Tibial nerve (tissue), 4 donors: ENCODE results near the gene ZNF19. TPM values are rescaled to one million over a fixed set of nuclear protein-coding genes. Genes with fewer than 3 reads are reported as not detected.

ENCODE experiments used
- DNase-seq, 2 donors: peaks; one replicate each; pipeline ENCODE4 v3.0.0-alpha.2; 2019; ENCODE audit warnings: low spot score in 2 of 2
- H3K27ac ChIP-seq, 4 donors: fragments of 200-600 bp; sonication (generic) in 3 of 4; one replicate each; pipeline ENCODE4 v1.5.1; 2017 to 2019; ENCODE audit warnings: mild to moderate bottlenecking in 1 of 4
- H3K27me3 ChIP-seq, 2 donors: fragments of 200-600 bp; sonication (generic) in 1 of 2; one replicate each; pipeline versions ENCODE4 v1.5.1 to v1.6.0; 2017 to 2019
- H3K36me3 ChIP-seq, 3 donors: fragments of 200-600 bp; sonication (generic); one replicate each; pipeline ENCODE4 v1.5.1; 2018 to 2019
- H3K4me1 ChIP-seq, 4 donors: fragments of 200-600 bp; sonication (generic) in 3 of 4; one replicate each; pipeline ENCODE4 v1.5.1; 2017 to 2019
- H3K4me3 ChIP-seq, 4 donors: fragments of 200-600 bp; sonication (generic) in 3 of 4; one replicate each; pipeline ENCODE4 v1.5.1; 2017 to 2019; ENCODE audit warnings: mild to moderate bottlenecking in 1 of 4, moderate library complexity in 1 of 4
- H3K9me3 ChIP-seq, 4 donors: fragments of 200-600 bp; sonication (generic) in 3 of 4; one replicate each; pipeline ENCODE4 v1.5.1; 2017 to 2019
- EP300 ChIP-seq, 2 donors: sonication (generic); formaldehyde crosslinking; IDR thresholded peaks; one replicate each; pipeline ENCODE4 v1.6.1; 2017; ENCODE audit warnings: antibody characterized with exemption in 2 of 2, mild to moderate bottlenecking in 1 of 2
- POLR2A ChIP-seq, 2 donors: fragments of 450-650 bp; IDR thresholded peaks; one replicate each; pipeline ENCODE4 v1.6.1; 2017; ENCODE audit warnings: antibody characterized with exemption in 2 of 2, mild to moderate bottlenecking in 2 of 2, moderate library complexity in 2 of 2
- WGBS, 2 donors: methylation state at CpG; one replicate each; pipeline ENCODE4 v1.1.5; 2018; 5-methylcytosine and 5-hydroxymethylcytosine counted together
- total RNA-seq, 4 donors: library from RNA; depleted of rRNA; stranded (reverse); fragments of >200 nt; gene quantifications; one replicate each; pipeline ENCODE4 v1.1.0, GENCODE V29; 2016
- TF ChIP-seq, protein P1 (sequence below), 5 experiments: fragments of 200-600 bp in 3 of 5; fragments of 450-650 bp in 2 of 5; sonication (generic) in 3 of 5; IDR thresholded peaks; one replicate each; pipeline ENCODE4 v1.5.1; 2016 to 2019; ENCODE audit warnings: antibody characterized with exemption in 5 of 5, mild to moderate bottlenecking in 3 of 5, moderate library complexity in 2 of 5

ZNF19 gene
- total RNA-seq, 4 donors from 2014 or later: 5.7 to 11.1 (median 7.8) TPM

DNA sequence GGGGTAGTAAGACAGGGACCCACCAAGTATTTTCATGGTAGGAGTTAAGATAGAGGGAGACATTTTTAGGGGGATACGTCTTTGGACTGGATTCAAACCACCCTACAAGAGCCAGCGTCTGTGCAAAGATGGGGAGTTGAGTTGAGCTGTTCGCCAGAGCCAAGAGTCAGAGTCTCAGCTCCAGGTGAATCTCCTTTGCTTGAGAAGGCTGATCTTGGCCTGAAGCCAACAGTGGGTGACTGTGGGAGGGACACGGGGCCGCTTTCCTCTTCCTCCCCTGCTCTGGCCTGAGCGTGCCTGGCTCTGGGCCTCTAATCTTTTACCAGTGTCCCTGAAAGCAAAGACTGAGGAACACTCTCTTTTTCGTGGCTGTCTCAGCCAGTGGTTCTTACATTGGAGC is 52.7 kb downstream of the ZNF19 start:
- H3K9me3 ChIP-seq: peaks cover 0 to 14% (median 0%) of the 10 kb centered on the region in 4 donors
- H3K4me3 ChIP-seq: no peak overlapping the region
- WGBS, 2 donors: 77 to 83% methylated on average over 7 of the region's 7 CpGs
- H3K4me1 ChIP-seq: no peaks in the 10 kb centered on the region
- no peak overlapping the region for H3K27ac ChIP-seq
- H3K27me3 ChIP-seq: no peaks in the 10 kb centered on the region
- DNase-seq: no peak
- no peaks in the 10 kb centered on the region for H3K36me3 ChIP-seq
- TF ChIP-seq EP300 (IDR thresholded peaks at IDR 0.05) (no peak), POLR2A (IDR thresholded peaks at IDR 0.05) (no peak)
- TF ChIP-seq, protein P1, sequence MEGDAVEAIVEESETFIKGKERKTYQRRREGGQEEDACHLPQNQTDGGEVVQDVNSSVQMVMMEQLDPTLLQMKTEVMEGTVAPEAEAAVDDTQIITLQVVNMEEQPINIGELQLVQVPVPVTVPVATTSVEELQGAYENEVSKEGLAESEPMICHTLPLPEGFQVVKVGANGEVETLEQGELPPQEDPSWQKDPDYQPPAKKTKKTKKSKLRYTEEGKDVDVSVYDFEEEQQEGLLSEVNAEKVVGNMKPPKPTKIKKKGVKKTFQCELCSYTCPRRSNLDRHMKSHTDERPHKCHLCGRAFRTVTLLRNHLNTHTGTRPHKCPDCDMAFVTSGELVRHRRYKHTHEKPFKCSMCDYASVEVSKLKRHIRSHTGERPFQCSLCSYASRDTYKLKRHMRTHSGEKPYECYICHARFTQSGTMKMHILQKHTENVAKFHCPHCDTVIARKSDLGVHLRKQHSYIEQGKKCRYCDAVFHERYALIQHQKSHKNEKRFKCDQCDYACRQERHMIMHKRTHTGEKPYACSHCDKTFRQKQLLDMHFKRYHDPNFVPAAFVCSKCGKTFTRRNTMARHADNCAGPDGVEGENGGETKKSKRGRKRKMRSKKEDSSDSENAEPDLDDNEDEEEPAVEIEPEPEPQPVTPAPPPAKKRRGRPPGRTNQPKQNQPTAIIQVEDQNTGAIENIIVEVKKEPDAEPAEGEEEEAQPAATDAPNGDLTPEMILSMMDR (IDR thresholded peaks at IDR 0.05): no peak

- TF ChIP-seq EP300 (IDR thresholded peaks at IDR 0.05): no peak
- no peak for DNase-seq
- H3K36me3 ChIP-seq: no peaks in the 10 kb centered on the region
- 88 to 91% methylated on average over 4 to 6 of the region's 6 CpGs for WGBS, 2 donors
- no peaks in the 10 kb centered on the region for H3K27me3 ChIP-seq
- peaks cover 0 to 10% (median 0%) of the 10 kb centered on the region in 4 donors for H3K9me3 ChIP-seq
- no peaks in the 10 kb centered on the region for H3K4me1 ChIP-seq
- H3K27ac ChIP-seq: no peak overlapping the region
- H3K4me3 ChIP-seq: no peak overlapping the region
Measured at GRCh38 chr16:71432906-71433305, 56.2 kb downstream of the ZNF19 start.

- 96 to 98% methylated on average over 9 of the region's 9 CpGs for WGBS, 2 donors
- no peaks in the 10 kb centered on the region for H3K4me1 ChIP-seq
- H3K27me3 ChIP-seq: no peaks in the 10 kb centered on the region
- no peak for DNase-seq
- TF ChIP-seq POLR2A (IDR thresholded peaks at IDR 0.05) (no peak), EP300 (IDR thresholded peaks at IDR 0.05) (no peak)
- TF ChIP-seq, protein P1 (IDR thresholded peaks at IDR 0.05): no peak
- no peak overlapping the region for H3K4me3 ChIP-seq
- H3K9me3 ChIP-seq: peaks cover 0 to 10% (median 0%) of the 10 kb centered on the region in 4 donors
- no peaks in the 10 kb centered on the region for H3K36me3 ChIP-seq
- H3K27ac ChIP-seq: no peak overlapping the region
Measured at GRCh38 chr16:71431991-71432390, 57.1 kb downstream of the ZNF19 start.

GRCh38 chr16:71431176-71431575 is 57.9 kb downstream of the ZNF19 start:
- no peak for DNase-seq
- H3K27ac ChIP-seq: no peak overlapping the region
- H3K9me3 ChIP-seq: peaks cover 0 to 10% (median 0%) of the 10 kb centered on the region in 4 donors
- peaks cover 0 to 3% of the 10 kb centered on the region in 2 donors for H3K27me3 ChIP-seq
- no peak overlapping the region for H3K4me3 ChIP-seq
- WGBS, 2 donors: 90 to 91% methylated on average over 14 of the region's 14 CpGs
- TF ChIP-seq, protein P1 (IDR thresholded peaks at IDR 0.05): no peak
- no peak for TF ChIP-seq POLR2A (IDR thresholded peaks at IDR 0.05)
- no peak for TF ChIP-seq EP300 (IDR thresholded peaks at IDR 0.05)
- H3K36me3 ChIP-seq: no peaks in the 10 kb centered on the region
- no peaks in the 10 kb centered on the region for H3K4me1 ChIP-seq

DNA sequence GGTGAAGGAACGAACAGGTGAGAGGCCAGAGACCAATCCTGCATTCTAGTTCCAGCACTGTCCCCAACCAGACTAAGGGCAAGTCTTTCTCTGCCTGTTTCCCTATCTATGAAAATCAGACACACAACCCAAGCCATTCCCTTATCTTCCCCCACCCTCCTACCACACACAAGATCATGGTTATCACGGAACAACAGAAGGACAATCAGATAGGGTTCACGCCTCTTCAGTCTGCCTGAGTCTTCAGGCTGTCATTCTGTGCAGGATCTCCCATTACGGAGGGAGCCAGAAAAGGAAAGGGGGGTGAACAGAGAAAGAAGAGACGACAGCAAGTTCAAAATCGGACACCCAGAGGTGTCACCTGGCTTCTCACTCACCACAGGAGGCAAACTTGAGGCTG is 58.4 kb downstream of the ZNF19 start:
- peaks cover 0 to 10% (median 0%) of the 10 kb centered on the region in 4 donors for H3K9me3 ChIP-seq
- 68 to 82% methylated on average over 6 of the region's 6 CpGs for WGBS, 2 donors
- DNase-seq: no peak
- peaks cover 0 to 7% of the 10 kb centered on the region in 2 donors for H3K27me3 ChIP-seq
- H3K27ac ChIP-seq: no peak overlapping the region
- H3K4me3 ChIP-seq: no peak overlapping the region
- no peaks in the 10 kb centered on the region for H3K36me3 ChIP-seq
- H3K4me1 ChIP-seq: peaks cover 0 to 4% (median 0%) of the 10 kb centered on the region in 4 donors
- TF ChIP-seq POLR2A (IDR thresholded peaks at IDR 0.05): no peak
- TF ChIP-seq, protein P1 (IDR thresholded peaks at IDR 0.05): no peak
- no peak for TF ChIP-seq EP300 (IDR thresholded peaks at IDR 0.05)

- Histone ChIP-seq H3K4me1 (peaks cover 0 to 5% (median 0%) of the 10 kb centered on the region in 4 donors), H3K27ac (no peak overlapping the region), H3K4me3 (no peak overlapping the region), H3K9me3 (peaks cover 0 to 10% (median 0%) of the 10 kb centered on the region in 4 donors), H3K36me3 (no peaks in the 10 kb centered on the region), H3K27me3 (peaks cover 0 to 13% of the 10 kb centered on the region in 2 donors)
- no peak for DNase-seq
- 79 to 89% methylated on average over 3 of the region's 3 CpGs for WGBS, 2 donors
- TF ChIP-seq EP300 (IDR thresholded peaks at IDR 0.05) (no peak), POLR2A (IDR thresholded peaks at IDR 0.05) (no peak)
- TF ChIP-seq, protein P1 (IDR thresholded peaks at IDR 0.05): no peak
Measured at GRCh38 chr16:71429581-71429980, 59.5 kb downstream of the ZNF19 start.
